AG10803 (cell line): Measurements from ENCODE around the gene TDRD10.
"Not testable (repeated sequence)": the region's sequence is repeated elsewhere in the genome, so short reads cannot be mapped to it uniquely, and the experiment has no call there.

Experiments used
- DNase-seq: peaks from one replicate; pipeline ENCODE4 v3.0.0; 2010; ENCODE audit warnings: low read depth
- H3K4me3 ChIP-seq: 2 replicates; pipeline ENCODE4 v1.5.1; 2011; ENCODE audit warnings: mild to moderate bottlenecking, low read length, control low read depth
- TF ChIP-seq, protein P1 (sequence below): conservative IDR thresholded peaks from 2 replicates; pipeline ENCODE4 v1.5.1; 2011; ENCODE audit warnings: mild to moderate bottlenecking, low read length, control low read depth, inconsistent platforms

The TDRD10 gene

DNA sequence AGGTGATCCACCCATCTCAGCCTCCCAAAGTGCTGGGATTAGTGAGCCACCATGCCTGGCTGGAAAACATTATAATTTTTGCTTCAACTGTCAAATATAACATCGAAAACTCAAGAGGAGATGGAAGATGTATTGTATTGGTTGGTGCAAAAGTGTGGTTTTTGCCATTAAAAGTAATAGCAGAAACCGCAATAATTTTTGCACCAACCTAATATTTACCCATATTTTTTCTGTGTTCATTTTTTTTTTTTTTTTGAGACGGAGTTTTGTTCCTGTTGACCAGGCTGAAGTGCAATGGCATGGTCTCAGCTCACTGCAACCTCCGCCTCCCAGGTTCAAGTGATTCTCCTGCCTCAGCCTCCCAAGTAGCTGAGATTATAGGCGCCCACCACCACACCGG, 27.3 kb downstream of the TDRD10 start:
- H3K4me3 ChIP-seq = no peak overlapping the region
- TF ChIP-seq, protein P1, sequence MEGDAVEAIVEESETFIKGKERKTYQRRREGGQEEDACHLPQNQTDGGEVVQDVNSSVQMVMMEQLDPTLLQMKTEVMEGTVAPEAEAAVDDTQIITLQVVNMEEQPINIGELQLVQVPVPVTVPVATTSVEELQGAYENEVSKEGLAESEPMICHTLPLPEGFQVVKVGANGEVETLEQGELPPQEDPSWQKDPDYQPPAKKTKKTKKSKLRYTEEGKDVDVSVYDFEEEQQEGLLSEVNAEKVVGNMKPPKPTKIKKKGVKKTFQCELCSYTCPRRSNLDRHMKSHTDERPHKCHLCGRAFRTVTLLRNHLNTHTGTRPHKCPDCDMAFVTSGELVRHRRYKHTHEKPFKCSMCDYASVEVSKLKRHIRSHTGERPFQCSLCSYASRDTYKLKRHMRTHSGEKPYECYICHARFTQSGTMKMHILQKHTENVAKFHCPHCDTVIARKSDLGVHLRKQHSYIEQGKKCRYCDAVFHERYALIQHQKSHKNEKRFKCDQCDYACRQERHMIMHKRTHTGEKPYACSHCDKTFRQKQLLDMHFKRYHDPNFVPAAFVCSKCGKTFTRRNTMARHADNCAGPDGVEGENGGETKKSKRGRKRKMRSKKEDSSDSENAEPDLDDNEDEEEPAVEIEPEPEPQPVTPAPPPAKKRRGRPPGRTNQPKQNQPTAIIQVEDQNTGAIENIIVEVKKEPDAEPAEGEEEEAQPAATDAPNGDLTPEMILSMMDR = no peak
- DNase-seq = no peak

DNA sequence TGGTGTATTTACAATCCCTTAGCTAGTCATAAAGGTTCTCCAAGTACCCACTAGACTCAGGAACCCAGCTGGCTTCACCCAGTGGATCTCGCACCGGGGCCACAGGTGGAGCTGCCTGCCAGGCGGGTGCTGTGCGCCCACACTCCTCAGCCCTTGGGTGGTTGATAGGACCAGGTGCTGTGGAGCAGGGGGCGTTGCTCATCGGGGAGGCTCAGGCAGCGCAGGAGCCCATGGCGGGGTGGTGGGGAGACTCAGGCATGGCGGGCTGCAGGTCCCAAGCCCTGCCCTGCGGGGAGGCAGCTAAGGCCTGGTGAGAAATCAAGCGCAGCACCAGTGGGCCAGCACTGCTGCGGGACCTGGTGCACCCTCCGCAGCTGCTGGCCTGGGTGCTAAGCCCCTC, 29.9 kb downstream of the TDRD10 start:
- H3K4me3 ChIP-seq, DNase-seq: not testable (repeated sequence)

DNA sequence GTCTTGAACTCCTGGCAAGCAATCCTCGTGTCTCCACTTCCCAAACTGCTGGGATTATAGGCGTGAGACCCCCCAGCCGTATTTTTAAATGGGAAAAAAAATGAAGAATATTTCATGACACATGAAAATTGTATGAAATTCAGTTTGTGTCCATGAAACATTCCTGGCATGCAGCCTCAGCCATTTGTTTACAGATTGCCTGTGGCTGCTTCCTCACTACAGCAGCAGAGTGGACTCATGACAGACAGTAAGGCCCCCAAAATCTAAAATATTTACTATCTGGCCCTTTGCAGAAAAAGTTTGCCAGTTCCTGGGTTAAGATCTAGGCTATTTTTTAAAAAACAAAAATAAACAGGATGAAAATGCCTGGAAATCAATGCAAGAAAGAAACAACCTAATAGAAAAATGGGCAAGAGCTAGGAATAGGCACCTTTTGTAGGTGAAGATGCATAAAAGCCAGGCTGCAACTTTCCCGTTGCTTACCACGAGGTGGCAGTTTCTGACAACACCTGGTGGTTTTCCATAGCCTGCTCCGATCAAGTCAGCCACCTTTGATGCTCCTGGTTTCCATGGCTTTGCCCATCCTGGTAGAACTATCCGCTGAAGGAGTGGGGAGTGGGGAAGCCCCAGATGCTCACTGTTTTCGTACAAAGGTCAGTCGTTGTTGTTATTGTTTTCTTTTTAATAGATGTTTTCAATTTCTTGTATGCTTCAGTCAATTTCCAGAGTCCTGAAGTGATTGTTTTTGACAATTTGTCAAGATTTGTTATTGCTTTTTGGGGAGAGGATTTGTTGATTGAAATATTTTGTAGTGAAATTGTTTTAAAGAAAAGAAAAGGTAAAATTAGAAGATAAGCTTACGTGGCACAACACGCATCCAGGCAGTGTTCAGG, 32.2 kb downstream of the TDRD10 start:
- DNase-seq = peak; percentile 14
- H3K4me3 ChIP-seq = no peak overlapping the region
- TF ChIP-seq, protein P1 = peak; percentile 28

DNA sequence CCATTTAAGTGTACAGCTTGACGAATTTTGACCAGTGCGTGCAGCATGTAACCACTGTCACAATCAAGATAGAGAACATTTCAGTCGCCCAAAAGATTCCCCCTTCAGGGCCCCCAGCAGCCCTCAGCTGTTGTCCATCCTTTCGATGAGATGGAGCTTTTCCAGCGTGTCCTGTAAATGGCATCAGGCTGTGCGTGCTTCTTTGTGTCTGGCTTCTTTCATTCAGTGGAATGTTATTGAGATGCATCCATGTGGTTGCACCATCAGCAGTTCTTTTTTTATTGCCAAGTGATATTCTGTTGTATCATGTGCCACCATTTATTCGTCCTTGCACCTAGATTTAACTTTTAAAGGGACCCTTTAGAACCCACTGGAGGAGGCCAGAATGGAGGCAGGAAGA, 34.6 kb downstream of the TDRD10 start:
- no peak overlapping the region for H3K4me3 ChIP-seq
- TF ChIP-seq, protein P1 = no peak
- peak; percentile 54 for DNase-seq

DNA sequence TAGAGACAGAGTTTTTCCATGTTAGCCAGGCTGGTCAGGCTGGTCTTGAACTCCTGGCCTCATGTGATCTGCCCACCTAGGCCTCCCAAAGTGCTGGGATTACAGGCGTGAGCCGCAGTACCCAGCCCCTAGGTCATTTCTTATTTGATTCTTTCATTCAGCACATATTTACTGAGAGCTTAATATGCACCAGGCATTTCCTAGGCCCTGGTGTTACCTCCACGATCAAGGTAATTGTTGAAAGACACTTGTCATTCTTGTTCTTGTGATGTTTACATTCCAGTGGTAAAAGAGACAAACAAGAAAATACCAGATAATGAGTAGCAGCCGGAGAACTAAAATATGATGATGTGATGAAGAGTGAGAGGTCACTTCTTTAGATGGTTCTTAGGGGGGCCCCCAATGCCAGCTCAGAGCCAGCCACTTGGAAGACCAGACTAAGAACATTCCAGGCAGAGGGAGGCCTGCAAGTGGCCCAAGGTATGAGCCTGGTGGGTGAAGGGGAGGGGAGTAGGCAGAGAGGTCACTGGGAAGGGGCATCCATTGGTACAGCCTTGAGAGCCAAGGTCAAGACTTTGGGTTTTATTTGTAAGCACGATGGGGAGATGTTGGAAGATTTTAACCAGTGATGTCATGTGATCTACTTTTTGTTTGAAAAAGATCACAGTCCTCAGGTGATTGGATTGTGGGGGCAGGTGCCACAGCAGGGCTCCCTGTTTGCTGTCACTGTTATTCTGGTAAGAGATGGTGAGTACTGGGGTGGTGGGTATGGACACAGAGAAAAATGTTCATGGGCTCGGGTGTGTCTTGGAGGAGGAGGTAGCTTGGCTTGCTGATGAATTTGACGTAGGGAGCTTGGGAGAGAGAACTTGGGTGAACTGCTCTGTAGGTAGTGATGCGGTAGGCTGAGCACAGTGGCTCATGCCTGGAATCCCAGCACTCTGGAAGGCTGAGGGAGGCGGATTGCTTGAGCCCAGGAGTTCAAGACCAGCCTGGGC, 37.8 kb downstream of the TDRD10 start:
- TF ChIP-seq, protein P1 = no peak
- H3K4me3 ChIP-seq = no peak overlapping the region
- DNase-seq = no peak

DNA sequence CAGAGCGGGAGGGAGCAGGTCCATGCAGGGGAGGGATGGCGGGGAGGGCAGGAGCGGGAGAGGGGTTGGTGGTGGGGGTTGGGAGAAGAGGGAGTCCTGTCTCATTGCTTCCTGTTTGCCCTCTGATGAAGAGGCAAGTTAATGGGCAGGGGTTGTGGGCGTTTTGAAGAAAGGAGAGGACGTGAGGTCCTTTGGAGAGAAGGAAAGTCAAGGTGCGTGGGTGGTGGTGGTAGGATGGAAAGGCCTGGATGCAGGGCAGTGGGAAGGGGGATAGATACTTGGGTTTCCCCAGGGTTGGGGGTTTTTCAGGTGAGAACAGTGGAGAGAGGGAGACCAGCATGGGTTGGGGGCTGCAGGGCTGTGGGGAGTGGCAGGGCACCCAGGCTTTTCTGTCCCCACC, 39.2 kb downstream of the TDRD10 start:
- H3K4me3 ChIP-seq = no peak overlapping the region
- DNase-seq = no peak
- TF ChIP-seq, protein P1 = no peak

DNA sequence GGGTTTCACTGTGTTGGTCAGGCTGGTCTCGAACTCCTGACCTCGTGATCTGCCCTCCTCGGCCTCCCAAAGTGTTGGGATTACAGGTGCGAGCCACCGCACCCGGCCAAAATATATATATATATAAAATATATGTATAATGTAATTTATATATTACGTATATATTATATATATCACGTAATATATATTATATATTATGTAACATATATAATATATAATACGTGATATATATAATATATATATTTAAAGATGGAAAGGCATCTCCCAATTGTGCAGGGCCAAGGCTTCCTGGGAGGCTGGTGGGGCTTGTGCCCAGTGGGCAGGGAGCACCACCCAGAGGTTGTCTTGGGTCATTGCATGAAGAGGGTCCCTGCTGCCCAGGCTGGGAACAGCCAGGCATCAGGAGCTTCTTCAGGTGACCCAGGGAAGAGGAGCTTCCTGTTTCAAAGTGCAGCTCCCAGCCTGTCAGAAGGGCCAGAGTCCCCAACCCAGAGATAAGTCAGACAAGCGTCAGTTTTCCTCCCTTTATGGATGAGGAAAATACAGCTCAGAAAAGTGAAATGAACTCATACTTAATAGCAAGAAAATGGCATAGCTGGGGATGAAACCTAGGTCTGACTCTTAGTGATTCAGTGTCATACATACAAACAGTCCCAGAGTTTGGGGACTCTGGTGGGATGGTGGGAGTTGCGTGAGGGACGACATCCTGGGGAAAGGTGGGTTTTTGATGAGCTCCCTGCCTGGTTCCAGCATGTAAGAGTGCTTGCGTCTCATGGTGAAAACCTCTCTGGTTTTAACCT, 44.4 kb downstream of the TDRD10 start:
- H3K4me3 ChIP-seq = no peak overlapping the region
- TF ChIP-seq, protein P1 = peak; percentile 79
- peak; percentile 49 for DNase-seq
